NK-92 treated with Interleukin-12 subunit alpha and Interleukin-12 subunit beta, amount 100 ng/mL, for 24 hours (cell line): ENCODE results near the gene KIAA0513.
"Not testable (repeated sequence)": the region's sequence is repeated elsewhere in the genome, so short reads cannot be mapped to it uniquely, and the experiment has no call there.

ENCODE experiments used
- DNase-seq: peaks from one replicate; lab custom pipeline; 2025; lab: John Stamatoyannopoulos, UW

The KIAA0513 gene

DNA sequence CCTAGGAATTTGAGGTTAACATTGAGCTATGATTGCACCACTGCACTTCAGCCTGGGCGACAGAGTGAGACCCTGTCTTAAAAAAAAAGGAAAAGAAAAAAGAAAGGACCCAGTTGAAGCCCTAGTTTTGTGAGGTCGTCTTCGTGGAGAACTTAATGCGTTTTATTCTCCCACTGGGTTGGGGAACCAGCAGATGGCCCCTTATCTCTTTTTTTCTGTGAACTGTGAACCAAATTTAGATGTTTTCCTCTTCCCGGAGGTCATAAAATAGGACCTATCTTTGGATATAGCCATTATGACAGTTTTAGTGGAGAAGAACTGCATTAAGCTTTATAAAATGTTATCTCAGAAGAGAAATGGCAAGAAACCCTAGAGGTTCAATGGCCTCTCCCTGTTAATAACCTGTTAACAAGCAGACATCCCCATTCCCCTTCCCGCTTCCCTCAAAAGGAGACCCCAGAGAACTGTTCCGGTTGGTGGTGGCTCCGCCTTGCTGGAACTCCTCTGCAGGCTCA lies 23.5 kb downstream of the KIAA0513 start:
- DNase-seq = no peak

DNA sequence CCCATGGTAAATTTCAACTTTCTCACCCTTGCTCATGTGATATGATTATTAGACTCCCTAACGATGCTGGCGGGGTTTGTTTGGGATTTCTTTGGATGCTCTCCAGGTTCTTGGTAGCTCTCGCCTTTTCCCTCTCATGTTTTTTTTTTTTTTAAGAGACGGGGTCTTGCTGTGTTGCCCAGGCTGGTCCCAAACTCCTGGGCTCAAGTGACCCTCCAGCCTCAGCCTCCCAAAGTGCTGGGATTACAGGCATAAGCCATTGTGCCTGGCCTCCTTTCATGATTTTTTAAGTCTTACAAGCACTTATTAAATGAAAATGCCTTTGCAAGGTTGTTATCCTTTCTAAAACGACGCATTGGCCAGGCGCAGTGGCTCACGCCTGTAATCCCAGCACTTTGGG lies 24.1 kb downstream of the KIAA0513 start:
- no peak for DNase-seq

DNA sequence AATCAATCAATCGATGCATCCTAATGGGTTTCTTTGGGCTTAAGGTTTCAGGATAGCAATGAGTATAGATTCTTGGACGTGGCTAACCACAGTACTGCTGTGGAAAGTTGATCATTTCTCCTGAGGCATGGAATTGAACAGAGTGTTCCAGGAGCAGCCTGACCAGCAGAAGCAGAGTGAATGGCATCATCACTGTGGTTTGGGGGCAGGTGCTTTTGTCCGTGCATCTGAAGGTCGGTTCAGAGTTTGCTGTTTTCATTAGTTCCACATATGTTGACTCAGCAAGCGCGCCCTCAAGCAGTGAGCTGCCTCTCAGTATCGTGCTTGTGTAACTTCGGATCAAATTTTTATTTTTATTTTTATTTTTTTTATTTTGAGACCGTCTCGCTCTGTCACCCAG lies 24.9 kb downstream of the KIAA0513 start:
- DNase-seq = no peak

DNA sequence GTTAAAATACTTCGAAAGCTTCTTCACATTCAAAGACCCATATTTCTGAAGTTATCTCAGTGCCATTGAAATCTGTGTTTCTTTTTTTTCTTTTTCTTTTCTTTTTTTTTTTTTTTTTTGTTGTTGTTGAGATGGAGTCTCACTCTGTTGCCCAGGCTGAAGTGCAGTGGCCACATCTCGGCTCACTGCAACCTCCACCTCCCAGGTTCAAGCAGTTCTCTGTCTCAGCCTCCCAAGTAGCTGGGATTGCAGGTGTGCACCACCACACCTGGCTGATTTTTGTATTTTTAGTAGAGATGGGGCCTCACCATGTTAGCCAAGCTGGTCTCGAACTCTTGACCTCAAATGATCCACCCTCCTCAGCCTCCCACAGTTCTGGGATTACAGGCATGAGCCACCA lies 26.7 kb downstream of the KIAA0513 start:
- DNase-seq = not testable (repeated sequence)

DNA sequence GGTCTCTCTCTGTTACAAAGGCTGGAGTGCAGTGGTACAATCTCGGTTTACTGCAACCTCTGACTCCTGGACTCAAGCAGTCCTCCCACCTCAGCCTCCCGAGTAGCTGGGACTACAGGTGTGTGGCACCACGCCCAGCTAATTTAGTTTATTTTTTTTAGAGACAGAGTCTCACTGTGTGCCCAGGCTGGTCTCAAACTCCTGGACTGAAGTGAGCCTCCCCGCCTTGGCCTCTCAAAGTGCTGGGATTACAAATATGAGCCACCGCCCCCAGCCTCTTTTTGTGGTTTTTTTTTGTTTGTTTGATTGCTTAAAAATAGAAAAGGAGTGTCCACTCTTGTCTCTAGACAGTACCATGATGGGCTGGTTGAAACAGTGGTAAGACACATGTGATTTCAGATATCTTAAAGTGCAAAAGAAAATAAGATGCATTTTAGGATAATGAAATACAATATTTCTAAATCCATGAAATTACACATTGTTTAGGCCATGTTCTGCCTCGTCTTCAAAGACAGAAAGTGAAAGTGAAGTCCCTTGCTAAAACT lies 27.4 kb downstream of the KIAA0513 start:
- DNase-seq = no peak

DNA sequence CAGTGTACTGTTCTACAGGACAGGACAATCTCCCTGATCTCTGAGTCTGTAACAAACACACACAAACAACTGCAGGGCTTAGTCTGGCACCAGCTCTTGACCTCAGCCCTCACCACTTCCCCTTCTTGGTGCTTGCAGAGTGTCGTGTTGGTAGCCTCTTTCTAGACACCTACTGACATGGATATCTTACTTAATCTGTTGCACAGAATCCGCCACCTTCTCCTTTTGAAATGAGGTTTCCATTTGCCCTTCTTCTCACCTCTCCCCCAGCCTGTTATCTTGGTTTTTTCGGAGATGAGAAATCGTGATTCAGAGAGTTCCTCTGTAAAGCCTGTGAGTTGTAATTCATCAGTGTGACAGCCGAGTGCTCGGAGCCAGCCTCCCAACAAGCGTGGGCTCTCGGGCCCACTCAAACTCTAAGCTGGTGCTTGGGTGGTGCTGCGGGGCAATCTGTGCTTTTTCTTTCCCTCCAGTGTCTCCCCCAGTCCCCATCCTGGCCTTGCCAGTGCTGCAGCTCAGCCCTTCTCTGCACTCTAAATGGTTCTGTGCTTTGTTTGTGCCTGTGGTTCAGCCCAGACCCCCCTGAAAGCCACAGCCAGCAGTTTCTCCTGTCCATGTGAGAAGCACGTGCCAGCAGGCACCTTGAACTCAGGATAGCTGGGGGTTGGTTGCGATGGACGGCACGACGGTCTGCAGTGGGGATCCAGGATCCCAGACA lies 28.1 kb downstream of the KIAA0513 start:
- peak; percentile 74 for DNase-seq

DNA sequence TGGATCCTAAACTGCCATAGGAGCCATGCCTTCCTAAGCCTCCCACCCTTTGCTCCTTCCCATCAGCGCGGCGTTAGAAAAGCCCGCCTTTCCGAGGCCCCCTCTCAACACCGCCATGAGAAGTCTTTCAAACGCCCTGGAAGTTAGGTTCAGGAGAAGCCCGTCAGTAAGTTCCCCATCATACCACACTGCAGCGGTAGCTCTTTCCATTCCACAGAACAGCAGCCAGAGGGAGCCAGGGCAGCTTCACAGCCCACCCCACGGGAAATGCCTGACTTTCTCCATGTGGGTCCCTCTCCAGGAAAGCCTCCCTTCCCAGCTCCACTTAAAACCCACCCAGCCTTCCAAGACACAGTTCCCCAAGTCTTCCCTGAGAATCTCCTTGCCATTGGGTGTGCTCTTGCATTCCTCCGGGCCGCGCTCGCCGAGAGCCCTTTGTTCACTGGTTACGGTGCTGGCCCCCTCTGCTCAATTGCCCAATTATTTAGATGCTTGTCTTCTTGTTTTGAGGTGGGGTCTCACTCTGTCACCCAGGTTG lies 28.7 kb downstream of the KIAA0513 start:
- DNase-seq = no peak

DNA sequence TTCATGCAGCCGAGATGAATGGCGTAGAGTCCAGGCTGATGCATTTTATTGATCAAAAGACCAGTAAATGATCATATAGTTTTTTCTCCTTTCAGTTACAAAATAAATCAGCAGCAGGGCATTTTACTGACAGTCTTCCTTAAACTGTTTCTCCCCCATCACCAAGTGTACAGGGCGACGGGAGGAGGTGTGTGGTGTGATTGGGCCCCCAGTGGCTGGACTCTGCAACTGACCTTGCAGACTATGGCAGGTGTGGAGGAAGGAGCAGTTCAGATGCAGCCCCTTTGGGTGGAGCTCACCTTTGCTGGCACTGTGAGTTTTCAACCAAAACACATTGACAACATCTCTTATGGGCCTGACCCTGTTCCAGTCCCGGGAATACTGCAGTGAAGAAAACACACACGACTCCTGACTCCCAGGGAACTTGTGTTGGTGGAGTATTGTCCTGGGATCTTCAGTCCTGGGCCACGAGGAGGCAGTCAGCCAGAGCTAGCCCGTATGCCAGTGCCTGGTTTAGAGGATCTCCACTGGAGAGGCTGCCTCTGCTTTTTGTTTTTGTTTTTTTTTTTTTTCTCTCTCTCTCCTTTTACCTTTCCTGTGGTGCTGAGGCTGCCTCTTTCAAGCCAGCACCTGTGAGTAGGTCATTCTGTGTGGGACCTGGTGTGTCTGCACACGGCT lies 29.8 kb downstream of the KIAA0513 start:
- no peak for DNase-seq

DNA sequence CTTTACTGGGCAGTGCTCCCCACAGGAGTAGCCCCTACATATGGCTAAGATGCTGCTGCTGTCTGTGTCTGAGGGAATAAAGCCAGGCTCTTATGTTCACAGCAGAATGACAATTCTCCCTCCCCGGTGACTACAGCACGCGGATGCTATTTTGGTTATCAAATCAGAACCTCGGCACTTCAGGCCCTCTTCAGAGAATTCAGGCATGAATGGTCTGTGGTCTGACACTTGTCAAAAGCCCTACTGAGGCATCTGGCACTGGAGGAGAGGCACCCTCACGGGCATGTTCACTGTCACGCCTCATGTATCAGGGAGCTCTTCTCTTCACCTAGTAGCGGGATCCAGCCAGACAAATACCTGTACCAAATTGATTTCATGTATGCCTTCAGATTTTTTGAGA lies 30.4 kb downstream of the KIAA0513 start:
- DNase-seq = no peak

DNA sequence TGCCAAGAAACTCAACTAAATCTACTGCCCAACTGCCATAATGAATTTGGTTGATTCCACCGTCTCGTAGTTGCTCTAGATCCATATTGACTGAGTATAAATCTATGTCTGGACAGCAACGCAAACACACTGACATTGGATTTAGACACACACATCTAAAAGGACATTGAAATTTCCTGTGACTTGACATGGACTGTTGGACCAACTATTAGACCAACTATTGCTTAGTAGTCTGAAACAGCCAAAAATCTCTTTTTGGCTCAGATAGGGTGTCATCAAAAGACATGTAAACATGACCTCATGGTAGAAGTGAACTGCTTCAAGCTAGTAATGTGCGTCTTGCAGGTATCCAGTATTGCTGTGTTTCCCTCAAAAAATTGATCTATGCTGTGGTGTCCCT lies 31.3 kb downstream of the KIAA0513 start:
- no peak for DNase-seq

DNA sequence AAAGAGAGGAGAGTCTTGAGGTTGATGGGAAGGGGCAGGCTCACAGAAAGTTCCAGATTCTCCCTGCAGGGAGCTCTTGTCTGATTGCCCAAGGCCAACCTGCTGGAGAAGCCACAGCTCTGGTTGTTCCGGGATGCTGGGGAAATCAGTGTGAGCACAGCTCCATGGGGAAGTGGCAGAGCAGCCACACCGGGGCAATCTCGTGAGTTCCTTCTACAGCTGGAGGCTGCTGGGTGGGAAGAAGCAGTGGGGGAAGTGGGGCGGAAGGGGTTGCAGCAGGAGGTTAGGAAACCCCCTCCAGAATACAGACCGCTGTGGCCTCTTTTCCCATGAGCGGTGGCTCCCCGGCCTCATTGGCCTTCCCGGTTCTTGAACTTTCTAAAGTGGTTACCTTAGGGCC lies 34.0 kb downstream of the KIAA0513 start:
- DNase-seq = no peak

DNA sequence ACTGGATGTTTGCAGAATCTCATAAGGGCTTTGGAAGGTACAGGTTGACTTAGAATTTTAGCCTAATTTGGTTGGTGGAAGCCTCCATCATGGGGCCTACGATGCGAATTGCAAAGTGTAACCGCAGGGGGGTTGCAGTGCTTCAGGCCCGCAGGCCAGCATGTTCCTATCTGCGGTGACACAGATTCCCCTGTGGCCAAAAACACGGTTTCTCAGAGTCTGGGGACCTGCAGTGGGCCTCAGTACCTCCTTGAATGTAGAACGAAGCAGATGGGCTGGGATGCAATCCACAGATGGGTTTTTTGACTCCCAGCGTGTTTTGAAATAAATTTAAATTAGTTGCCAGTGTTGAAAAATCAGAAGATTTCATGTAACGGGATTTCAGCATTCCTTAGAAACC lies 34.7 kb downstream of the KIAA0513 start:
- DNase-seq = no peak

DNA sequence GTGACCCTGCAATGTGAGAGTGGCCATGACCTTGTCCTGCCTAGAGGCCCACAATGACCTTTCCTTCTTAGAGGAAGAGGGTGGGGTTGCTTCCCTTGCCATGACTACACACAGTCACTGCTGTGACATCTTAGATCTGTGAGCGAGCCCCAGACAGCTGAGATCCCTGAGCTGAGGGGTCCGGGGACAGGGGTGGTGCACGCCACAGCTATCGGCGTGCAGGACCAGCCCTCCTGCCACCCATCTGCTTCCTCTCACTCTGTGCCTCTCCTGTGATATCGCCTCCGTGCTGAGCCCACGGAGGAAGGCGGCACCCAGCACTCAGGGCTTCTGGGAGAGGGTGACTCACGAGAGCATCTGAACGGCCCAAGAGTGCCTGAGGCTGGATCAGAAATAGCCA lies 35.2 kb downstream of the KIAA0513 start:
- DNase-seq = no peak

DNA sequence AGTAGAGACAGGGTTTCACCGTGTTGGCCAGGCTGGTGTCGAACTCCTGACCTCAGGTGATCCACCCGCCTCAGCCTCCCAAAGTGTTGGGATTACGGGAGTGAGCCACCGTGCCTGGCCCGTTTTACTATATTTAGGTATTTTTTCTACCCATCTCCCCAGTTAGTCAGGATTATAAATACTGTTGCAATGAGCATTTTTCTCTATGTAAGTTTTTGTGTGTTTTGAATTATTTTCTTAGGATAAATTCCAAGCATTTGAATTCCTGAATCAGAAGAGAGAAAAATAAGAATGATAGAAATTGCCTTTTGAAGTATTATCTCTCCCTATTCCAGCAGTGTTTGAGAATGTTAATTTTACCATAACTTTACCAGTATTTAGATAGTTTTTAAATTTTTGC lies 36.6 kb downstream of the KIAA0513 start:
- DNase-seq = no peak

DNA sequence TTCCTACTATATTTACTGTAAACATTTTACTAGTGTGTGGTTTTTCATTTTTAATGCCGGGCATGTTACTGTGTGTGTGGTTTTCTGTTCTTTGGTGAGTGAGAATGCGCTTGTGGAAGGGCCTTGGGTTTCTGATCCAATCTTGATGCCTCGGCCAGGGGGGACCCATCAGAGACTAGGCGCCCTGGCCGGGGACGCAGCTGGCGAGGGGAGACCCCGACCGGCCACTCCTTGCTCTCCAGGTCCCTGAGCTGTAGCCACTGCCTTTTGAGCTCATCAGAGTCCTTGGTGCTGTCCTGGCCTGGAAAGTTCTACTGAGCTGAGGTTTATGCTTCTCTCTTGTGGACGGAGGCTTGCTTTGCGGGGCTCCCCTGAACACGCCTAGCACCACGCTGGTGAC lies 37.5 kb downstream of the KIAA0513 start:
- DNase-seq = no peak

DNA sequence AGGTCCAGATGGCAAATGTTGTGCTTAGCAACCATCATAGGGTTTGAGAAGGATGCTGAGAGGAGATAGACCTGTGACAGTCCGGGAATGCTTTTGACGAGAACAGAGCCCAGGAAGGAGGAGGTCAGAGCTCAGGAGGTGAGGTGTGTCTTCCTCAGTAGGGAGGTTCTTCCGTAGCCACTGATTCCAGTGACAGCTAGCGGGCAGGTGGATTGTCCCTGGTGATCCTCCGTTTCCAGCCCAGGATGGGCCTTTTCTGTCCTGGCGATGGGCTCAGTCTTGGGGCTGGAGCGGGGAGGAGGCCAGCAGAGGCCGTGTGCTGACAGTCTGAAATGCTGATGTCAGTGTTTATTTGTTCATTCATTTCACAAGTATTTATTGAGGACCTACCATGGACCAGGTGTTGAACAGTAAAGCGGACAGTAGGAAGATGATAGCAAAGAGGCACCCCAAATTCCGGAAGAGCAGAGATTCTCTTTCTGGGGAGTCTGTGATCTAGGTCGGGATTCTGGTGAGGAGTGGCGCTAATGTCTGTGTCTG lies 38.8 kb downstream of the KIAA0513 start:
- DNase-seq = no peak

DNA sequence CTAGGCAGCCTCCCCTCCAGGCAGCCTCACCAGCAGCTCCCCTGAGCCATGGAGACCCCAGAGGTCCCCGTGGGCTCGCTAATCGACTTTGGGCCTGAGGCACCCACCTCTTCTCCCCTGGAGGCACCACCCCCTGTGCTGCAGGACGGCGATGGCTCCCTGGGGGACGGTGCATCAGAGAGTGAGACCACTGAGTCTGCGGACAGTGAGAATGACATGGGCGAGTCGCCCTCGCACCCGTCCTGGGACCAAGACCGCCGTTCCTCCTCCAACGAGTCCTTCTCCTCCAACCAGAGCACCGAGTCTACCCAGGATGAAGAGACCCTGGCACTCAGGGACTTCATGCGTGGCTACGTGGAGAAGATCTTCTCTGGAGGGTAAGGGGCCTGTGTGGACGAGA lies 39.4 kb downstream of the KIAA0513 start:
- no peak for DNase-seq

DNA sequence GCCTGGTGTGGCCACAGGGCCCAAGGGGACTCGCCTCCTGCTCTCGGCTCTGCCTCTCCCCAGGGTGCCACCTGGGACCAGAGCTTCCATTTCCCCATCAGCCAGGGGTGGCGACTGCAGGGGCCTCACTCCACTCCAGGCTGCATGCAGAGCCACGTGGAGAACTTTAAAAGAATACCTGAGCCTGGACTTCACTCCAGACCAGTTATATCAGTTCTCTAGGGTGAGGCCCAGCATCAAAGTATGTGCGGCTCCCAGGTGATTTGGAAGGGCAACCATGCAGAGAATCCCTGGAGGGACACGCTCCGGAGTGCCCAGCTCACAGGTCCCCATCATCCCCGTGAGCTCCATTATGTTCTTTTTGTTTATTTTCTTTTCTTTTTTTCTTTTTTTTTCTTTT lies 39.8 kb downstream of the KIAA0513 start:
- no peak for DNase-seq

DNA sequence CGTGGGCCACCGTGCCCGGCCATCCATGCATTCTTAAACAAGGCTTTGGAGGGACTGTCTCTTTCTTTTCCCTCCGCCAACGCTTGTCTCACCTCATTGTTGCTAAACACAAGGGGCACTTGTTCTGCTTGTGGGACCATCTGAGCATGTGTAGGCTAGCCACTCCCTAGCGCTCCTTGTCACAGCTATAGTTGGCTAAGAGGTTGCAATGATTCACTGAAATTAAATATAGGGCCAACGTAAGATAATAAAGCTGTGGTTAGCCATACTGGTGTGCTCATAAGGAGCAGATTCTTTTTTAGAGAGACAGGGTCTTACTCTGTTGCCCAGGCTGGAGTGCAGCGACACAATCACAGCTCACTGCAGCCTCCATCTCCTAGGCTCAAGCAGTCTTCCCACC lies 41.2 kb downstream of the KIAA0513 start:
- DNase-seq = no peak

DNA sequence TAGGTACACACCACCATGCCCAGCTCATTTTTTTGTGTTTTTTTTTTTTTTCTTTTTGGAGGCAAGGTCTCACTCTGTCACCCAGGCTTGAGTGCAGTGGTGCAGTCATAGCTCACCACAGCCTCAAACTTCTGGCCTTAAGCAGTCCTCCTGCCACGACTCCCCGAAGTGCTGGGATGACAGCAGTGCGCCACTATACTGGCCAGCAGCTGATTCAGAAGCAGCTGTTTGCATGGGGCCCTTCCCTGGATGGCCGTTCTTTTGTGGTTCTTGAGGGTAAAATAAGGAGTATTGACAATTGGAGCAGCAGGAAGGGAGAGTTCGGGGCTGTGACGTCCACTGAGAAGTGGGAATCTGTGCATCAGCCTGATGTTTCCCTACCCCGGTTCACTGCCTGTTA lies 41.6 kb downstream of the KIAA0513 start:
- DNase-seq = no peak

DNA sequence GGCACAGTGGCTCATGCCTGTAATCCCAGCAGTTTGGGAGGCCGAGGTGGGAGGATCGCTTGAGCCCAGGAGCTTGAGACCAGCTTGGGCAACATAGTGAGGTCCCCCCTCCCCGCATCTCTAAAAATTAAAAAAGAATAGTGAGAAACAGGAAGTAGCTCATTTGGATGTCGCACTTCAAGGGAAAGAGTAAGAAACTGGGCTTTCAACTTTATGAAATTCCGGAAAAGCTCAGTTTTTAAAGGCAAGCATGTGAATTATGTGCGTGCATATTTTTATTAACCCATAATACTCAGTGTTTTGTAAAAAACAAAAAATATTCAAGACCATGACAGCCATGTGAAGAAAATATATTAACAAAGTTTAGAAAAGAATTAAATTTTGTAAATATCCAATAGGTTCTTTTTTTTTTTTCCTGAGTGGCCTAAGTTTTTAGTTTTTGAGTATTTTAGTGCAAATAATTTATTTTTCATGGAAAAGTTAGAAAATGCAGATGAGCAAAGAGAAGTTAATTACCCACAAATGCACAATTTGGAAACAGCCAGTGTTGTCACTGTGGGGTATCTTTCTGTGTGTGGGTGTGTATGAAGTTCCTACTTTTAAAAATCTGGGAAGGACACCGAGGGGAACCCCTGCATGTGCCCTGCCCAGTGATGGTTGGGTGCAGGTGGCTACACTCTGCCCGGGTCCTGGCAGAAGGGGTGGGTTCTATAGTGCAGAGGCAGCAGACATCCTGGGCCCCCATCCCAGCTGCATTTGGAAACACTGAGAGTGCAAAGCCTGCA lies 44.7 kb downstream of the KIAA0513 start:
- DNase-seq = no peak

DNA sequence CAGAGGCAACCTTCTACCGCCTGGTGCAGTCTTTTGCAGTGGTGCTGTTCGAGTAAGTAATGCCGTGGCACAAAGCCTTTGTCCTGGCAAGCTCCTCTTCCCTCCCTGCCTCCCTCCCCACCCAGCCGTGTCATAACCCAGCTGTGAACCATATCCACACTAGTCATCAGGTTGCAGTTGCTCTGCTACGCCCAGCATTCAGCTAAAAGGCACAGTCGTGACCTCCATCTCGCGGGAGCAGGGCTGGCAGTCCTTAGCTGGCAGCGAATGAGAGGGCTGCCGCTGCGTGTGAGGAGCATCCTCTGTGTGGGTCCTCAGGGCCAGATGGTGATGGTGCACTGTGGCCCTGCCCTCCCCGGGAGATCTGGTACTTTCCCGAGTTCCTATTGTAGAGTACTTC lies 45.4 kb downstream of the KIAA0513 start:
- no peak for DNase-seq
